GM23248 (cell line): ENCODE results near the gene LILRB2. TPM values are rescaled to one million over a fixed set of nuclear protein-coding genes. Genes with fewer than 3 reads are reported as not detected.
"Not testable (repeated sequence)": the region's sequence is repeated elsewhere in the genome, so short reads cannot be mapped to it uniquely, and the experiment has no call there.

ENCODE experiments used
- DNase-seq: peaks from one replicate; pipeline ENCODE4 v3.0.0-alpha.2; 2015
- H2AFZ ChIP-seq: fragments of 200-600 bp; sonication (generic); 2 replicates; pipeline ENCODE4 v1.6.1; 2016; ENCODE audit warnings: antibody characterized with exemption
- H3F3A ChIP-seq: fragments of 200-600 bp; sonication (generic); 2 replicates; pipeline ENCODE4 v1.6.1; 2016; ENCODE audit warnings: mild to moderate bottlenecking, antibody characterized with exemption, mixed run types; ENCODE audit not compliant: insufficient read depth
- H3K27ac ChIP-seq: fragments of 200-600 bp; sonication (generic); 2 replicates; pipeline ENCODE4 v1.5.1; 2016; ENCODE audit warnings: mild to moderate bottlenecking
- H3K27me3 ChIP-seq: fragments of 200-600 bp; sonication (generic); replicated peaks from 2 replicates; pipeline ENCODE4 v1.6.1; 2016; ENCODE audit warnings: mild to moderate bottlenecking; ENCODE audit not compliant: insufficient read depth
- H3K36me3 ChIP-seq: fragments of 200-600 bp; sonication (generic); 2 replicates; pipeline ENCODE4 v1.6.1; 2016; ENCODE audit warnings: low read depth, mild to moderate bottlenecking
- H3K4me1 ChIP-seq: fragments of 200-600 bp; sonication (generic); 2 replicates; pipeline ENCODE4 v1.6.1; 2016; ENCODE audit warnings: mild to moderate bottlenecking; ENCODE audit not compliant: insufficient read depth
- H3K4me2 ChIP-seq: fragments of 200-600 bp; sonication (generic); one replicate; pipeline ENCODE4 v1.6.1; 2016; ENCODE audit warnings: mild to moderate bottlenecking; ENCODE audit not compliant: unreplicated experiment
- H3K4me3 ChIP-seq: fragments of 200-600 bp; sonication (generic); 2 replicates; pipeline ENCODE4 v1.5.1; 2016; ENCODE audit warnings: mild to moderate bottlenecking
- H3K79me2 ChIP-seq: fragments of 200-600 bp; sonication (generic); 2 replicates; pipeline ENCODE4 v1.6.1; 2016; ENCODE audit warnings: mild to moderate bottlenecking; ENCODE audit not compliant: insufficient read depth
- H3K9ac ChIP-seq: fragments of 200-600 bp; sonication (generic); 2 replicates; pipeline ENCODE4 v1.6.1; 2016; ENCODE audit warnings: mild to moderate bottlenecking
- H3K9me2 ChIP-seq: fragments of 200-600 bp; sonication (generic); 2 replicates; pipeline ENCODE4 v1.6.1; 2016; ENCODE audit warnings: mixed run types, mild to moderate bottlenecking, moderate library complexity; ENCODE audit not compliant: insufficient read depth
- H3K9me3 ChIP-seq: fragments of 200-600 bp; sonication (generic); one replicate; pipeline ENCODE4 v1.6.1; 2017; ENCODE audit warnings: low read depth
- H4K20me1 ChIP-seq: fragments of 200-600 bp; sonication (generic); 2 replicates; pipeline ENCODE4 v1.6.0; 2016; ENCODE audit not compliant: insufficient read depth
- EZH2 ChIP-seq: fragments of 200-600 bp; sonication (generic); IDR thresholded peaks from 2 replicates; pipeline ENCODE4 v1.6.1; 2018; ENCODE audit warnings: antibody characterized with exemption, mild to moderate bottlenecking; ENCODE audit not compliant: insufficient read depth, poor library complexity, severe bottlenecking
- EZH2phosphoT487 ChIP-seq: fragments of 200-600 bp; sonication (generic); IDR thresholded peaks from 2 replicates; pipeline ENCODE4 v1.6.1; 2018; ENCODE audit warnings: antibody characterized with exemption, moderate library complexity, mild to moderate bottlenecking, low read depth; ENCODE audit not compliant: insufficient read depth
- WGBS, 2 experiments: methylation state at CpG; one replicate each; pipeline ENCODE4 v1.1.6; 2015 to 2017; ENCODE audit warnings: low lambda C conversion rate in 2 of 2, low coverage in 1 of 2; ENCODE audit errors: missing lambda C conversion rate in 2 of 2; 5-methylcytosine and 5-hydroxymethylcytosine counted together
- in situ Hi-C: fragments of 300-500 bp; cut with MboI; formaldehyde crosslinking; loops from 2 replicates; pipeline ENCODE4 v1.15.0; 2020
- polyA plus RNA-seq: library from polyadenylated mRNA; unstranded; fragments of >200 nt; fragmentation: Nextera tagmentation; extraction: Ambion mirVana; gene quantifications from 2 replicates; pipeline ENCODE4 v1.2.1, GENCODE V29; 2016
- total RNA-seq: library from RNA; depleted of rRNA; stranded (reverse); fragments of >200 nt; shearing (Covaris generic); gene quantifications from 2 replicates; pipeline ENCODE4 v1.2.3, GENCODE V29; 2014

The LILRB2 gene
- total and polyA plus RNA-seq, 2 experiments from 2014 or later, result not detected

GRCh38 chr19:54277111-54277615 lies 3.7 kb downstream of the LILRB2 start:
- H2AFZ ChIP-seq, H3K4me1 ChIP-seq, H4K20me1 ChIP-seq, H3K79me2 ChIP-seq, H3K9ac ChIP-seq, H3K27me3 ChIP-seq, H3F3A ChIP-seq, H3K36me3 ChIP-seq, H3K9me2 ChIP-seq, H3K27ac ChIP-seq, in situ Hi-C loops, H3K9me3 ChIP-seq, H3K4me2 ChIP-seq, DNase-seq, H3K4me3 ChIP-seq: not testable (repeated sequence)
- 38 to 51% methylated on average over 9 to 14 of the region's 15 CpGs for WGBS, 2 experiments

- 28 to 39% methylated on average over 7 to 9 of the region's 9 CpGs for WGBS, 2 experiments
- H3K27me3 ChIP-seq, result peaks cover 9% of the 10 kb centered on the region
- H4K20me1 ChIP-seq, result no peaks in the 10 kb centered on the region
- H3F3A ChIP-seq, result no peaks in the 10 kb centered on the region
- TF ChIP-seq EZH2, result no peak
- no peak for TF ChIP-seq EZH2phosphoT487
- no peak overlapping the region for H2AFZ ChIP-seq
- no peaks in the 10 kb centered on the region for H3K9me2 ChIP-seq
- no peak overlapping the region for H3K9ac ChIP-seq
- H3K4me1 ChIP-seq, result no peaks in the 10 kb centered on the region
- no peak overlapping the region for H3K27ac ChIP-seq
- in situ Hi-C loops, result no loop called here
- H3K36me3 ChIP-seq, result no peaks in the 10 kb centered on the region
- H3K9me3 ChIP-seq, result no peaks in the 10 kb centered on the region
- no peaks in the 10 kb centered on the region for H3K79me2 ChIP-seq
- H3K4me3 ChIP-seq, result no peak overlapping the region
- no peak overlapping the region for H3K4me2 ChIP-seq
- no peak for DNase-seq
These were observed 5.0 kb downstream of the LILRB2 start for GRCh38 chr19:54275951-54276350.

GRCh38 chr19:54274516-54274915 lies 6.4 kb downstream of the LILRB2 start:
- H3K27me3 ChIP-seq, H3K4me3 ChIP-seq, H3K27ac ChIP-seq, H3K4me2 ChIP-seq, in situ Hi-C loops, H4K20me1 ChIP-seq, H2AFZ ChIP-seq, DNase-seq, H3K9ac ChIP-seq, H3K9me3 ChIP-seq, H3K79me2 ChIP-seq, H3K36me3 ChIP-seq, H3K4me1 ChIP-seq, H3F3A ChIP-seq, H3K9me2 ChIP-seq: not testable (repeated sequence)
- 25 to 26% methylated on average over 7 to 9 of the region's 9 CpGs for WGBS, 2 experiments

- Histone ChIP-seq H3F3A (no peaks in the 10 kb centered on the region), H3K4me2 (no peak overlapping the region), H3K4me3 (no peak overlapping the region), H3K9me3 (no peaks in the 10 kb centered on the region), H3K9me2 (no peaks in the 10 kb centered on the region), H3K9ac (no peak overlapping the region), H3K4me1 (no peaks in the 10 kb centered on the region), H3K36me3 (no peaks in the 10 kb centered on the region), H4K20me1 (no peaks in the 10 kb centered on the region), H3K27ac (no peak overlapping the region), H2AFZ (no peak overlapping the region), H3K27me3 (peaks cover 15% of the 10 kb centered on the region), H3K79me2 (no peaks in the 10 kb centered on the region)
- TF ChIP-seq EZH2 (no peak), EZH2phosphoT487 (no peak)
- 4 to 7% methylated on average over 3 of the region's 3 CpGs for WGBS, 2 experiments
- no peak for DNase-seq
- in situ Hi-C loops, result no loop called here
These were observed 7.1 kb downstream of the LILRB2 start for GRCh38 chr19:54273821-54274220.

GRCh38 chr19:54272181-54272580 lies 8.7 kb downstream of the LILRB2 start:
- H3F3A ChIP-seq, H2AFZ ChIP-seq, H3K9me3 ChIP-seq, in situ Hi-C loops, H4K20me1 ChIP-seq, H3K4me2 ChIP-seq, DNase-seq, H3K36me3 ChIP-seq, H3K79me2 ChIP-seq, H3K9ac ChIP-seq, H3K27ac ChIP-seq, H3K9me2 ChIP-seq, H3K4me1 ChIP-seq, H3K4me3 ChIP-seq: not testable (repeated sequence)
- 10 to 12% methylated on average over 5 of the region's 5 CpGs for WGBS, 2 experiments
- H3K27me3 ChIP-seq, result peaks cover 27% of the 10 kb centered on the region

- H3K9me2 ChIP-seq, DNase-seq, H3K4me3 ChIP-seq, in situ Hi-C loops, H3K4me1 ChIP-seq, H3K36me3 ChIP-seq, H3K27ac ChIP-seq, H2AFZ ChIP-seq, H3F3A ChIP-seq, H3K9ac ChIP-seq, H3K4me2 ChIP-seq, H4K20me1 ChIP-seq, H3K79me2 ChIP-seq, H3K9me3 ChIP-seq: not testable (repeated sequence)
- WGBS, 2 experiments, result 13 to 27% methylated on average over 3 to 4 of the region's 4 CpGs
- peaks cover 27% of the 10 kb centered on the region for H3K27me3 ChIP-seq
These were observed 9.3 kb downstream of the LILRB2 start for GRCh38 chr19:54271587-54271986.
